ENCODE measurements around the gene ZNF648. TPM values are rescaled to one million over a fixed set of nuclear protein-coding genes. Genes with fewer than 3 reads are reported as not detected.
A peak's percentile ranks its signal among the peaks of the same experiment; 100 is the strongest.
"Not testable (repeated sequence)": the region's sequence is repeated elsewhere in the genome, so short reads cannot be mapped to it uniquely, and the experiment has no call there.

ZNF648 gene
- polyA plus RNA-seq, 4 donors: 0.01 TPM; not detected in 3

- H3K9me3 ChIP-seq (ENCODE audit: control insufficient read depth in 2 of 2, insufficient read depth in 1 of 2, low read depth in 1 of 2, low read length in 1 of 2): no peaks in the 10 kb centered on the region
- no peaks in the 10 kb centered on the region for H3K27me3 ChIP-seq (ENCODE audit: control insufficient read depth in 3 of 3, insufficient read depth in 3 of 3, low read length in 3 of 3)
- WGBS, 3 donors: 0 to 1% (median 0%) methylated on average over 49 to 68 of the region's 68 CpGs
- no peaks in the 10 kb centered on the region for H3K36me3 ChIP-seq (ENCODE audit: control insufficient read depth in 3 of 3, insufficient read depth in 2 of 3, low read depth in 1 of 3, low read length in 3 of 3)
- peak overlapping the region; percentile 58 to 96 (median 86) for H3K27ac ChIP-seq (ENCODE audit: low read depth in 1 of 3, low read length in 2 of 3)
- peak; percentile 97 to 99 for DNase-seq
- no peak for FAIRE-seq
- H3K4me1 ChIP-seq (ENCODE audit: control insufficient read depth in 3 of 3, insufficient read depth in 2 of 3, low read depth in 1 of 3, low read length in 2 of 3): no peaks in the 10 kb centered on the region
- peak overlapping the region; percentile 53 to 67 (median 67) for H3K4me3 ChIP-seq (ENCODE audit: low read depth in 1 of 3, low read length in 3 of 3)
Observed at GRCh38 chr1:182029379-182030331, 31.9 kb downstream of the ZNF648 start.

GRCh38 chr1:182029002-182029378 is 32.5 kb downstream of the ZNF648 start:
- no peaks in the 10 kb centered on the region for H3K4me1 ChIP-seq (ENCODE audit: control insufficient read depth in 3 of 3, insufficient read depth in 2 of 3, low read depth in 1 of 3, low read length in 2 of 3)
- no peaks in the 10 kb centered on the region for H3K9me3 ChIP-seq (ENCODE audit: control insufficient read depth in 2 of 2, insufficient read depth in 1 of 2, low read depth in 1 of 2, low read length in 1 of 2)
- no peaks in the 10 kb centered on the region for H3K36me3 ChIP-seq (ENCODE audit: control insufficient read depth in 3 of 3, insufficient read depth in 2 of 3, low read depth in 1 of 3, low read length in 3 of 3)
- 0 to 3% (median 2%) methylated on average over 2 of the region's 2 CpGs for WGBS, 3 donors
- DNase-seq (no peak), FAIRE-seq (no peak)
- H3K4me3 ChIP-seq (ENCODE audit: low read depth in 1 of 3, low read length in 3 of 3): peak overlapping the region; percentile 53 to 67 (median 67)
- peak overlapping the region; percentile 58 to 96 (median 86) for H3K27ac ChIP-seq (ENCODE audit: low read depth in 1 of 3, low read length in 2 of 3)
- H3K27me3 ChIP-seq (ENCODE audit: control insufficient read depth in 3 of 3, insufficient read depth in 3 of 3, low read length in 3 of 3): no peaks in the 10 kb centered on the region

- Histone ChIP-seq H3K36me3 (ENCODE audit: control insufficient read depth in 3 of 3, insufficient read depth in 2 of 3, low read depth in 1 of 3, low read length in 3 of 3) (no peaks in the 10 kb centered on the region), H3K27ac (ENCODE audit: low read depth in 1 of 3, low read length in 2 of 3) (no peak overlapping the region), H3K4me1 (ENCODE audit: control insufficient read depth in 3 of 3, insufficient read depth in 2 of 3, low read depth in 1 of 3, low read length in 2 of 3) (no peaks in the 10 kb centered on the region), H3K9me3 (ENCODE audit: control insufficient read depth in 2 of 2, insufficient read depth in 1 of 2, low read depth in 1 of 2, low read length in 1 of 2) (no peaks in the 10 kb centered on the region), H3K4me3 (ENCODE audit: low read depth in 1 of 3, low read length in 3 of 3) (no peak overlapping the region), H3K27me3 (ENCODE audit: control insufficient read depth in 3 of 3, insufficient read depth in 3 of 3, low read length in 3 of 3) (no peaks in the 10 kb centered on the region)
- 60 to 83% (median 73%) methylated on average over 2 of the region's 2 CpGs for WGBS, 3 donors
- FAIRE-seq (no peak), DNase-seq (no peak)
Observed at GRCh38 chr1:182015360-182015759, 46.2 kb downstream of the ZNF648 start.

GRCh38 chr1:182010800-182011370 is 50.6 kb downstream of the ZNF648 start:
- not testable (repeated sequence) for DNase-seq; H3K27ac ChIP-seq (ENCODE audit: low read depth in 1 of 3, low read length in 2 of 3); H3K4me1 ChIP-seq (ENCODE audit: control insufficient read depth in 3 of 3, insufficient read depth in 2 of 3, low read depth in 1 of 3, low read length in 2 of 3); FAIRE-seq; H3K27me3 ChIP-seq (ENCODE audit: control insufficient read depth in 3 of 3, insufficient read depth in 3 of 3, low read length in 3 of 3); H3K36me3 ChIP-seq (ENCODE audit: control insufficient read depth in 3 of 3, insufficient read depth in 2 of 3, low read depth in 1 of 3, low read length in 3 of 3); H3K9me3 ChIP-seq (ENCODE audit: control insufficient read depth in 2 of 2, insufficient read depth in 1 of 2, low read depth in 1 of 2, low read length in 1 of 2); H3K4me3 ChIP-seq (ENCODE audit: low read depth in 1 of 3, low read length in 3 of 3)
- WGBS, 3 donors: 93 to 98% (median 98%) methylated on average over 26 to 37 of the region's 37 CpGs

- WGBS, 3 donors: 82 to 93% (median 84%) methylated on average over 3 of the region's 3 CpGs
Observed at GRCh38 chr1:182005398-182005797, 56.1 kb downstream of the ZNF648 start.

GRCh38 chr1:182004601-182005000 is 56.9 kb downstream of the ZNF648 start:
- WGBS, 3 donors: 85 to 87% (median 85%) methylated on average over 3 of the region's 3 CpGs
- no peak for FAIRE-seq
- no peaks in the 10 kb centered on the region for H3K4me1 ChIP-seq (ENCODE audit: control insufficient read depth in 3 of 3, insufficient read depth in 2 of 3, low read depth in 1 of 3, low read length in 2 of 3)
- no peaks in the 10 kb centered on the region for H3K36me3 ChIP-seq (ENCODE audit: control insufficient read depth in 3 of 3, insufficient read depth in 2 of 3, low read depth in 1 of 3, low read length in 3 of 3)
- no peak overlapping the region for H3K4me3 ChIP-seq (ENCODE audit: low read depth in 1 of 3, low read length in 3 of 3)
- DNase-seq: no peak
- H3K27me3 ChIP-seq (ENCODE audit: control insufficient read depth in 3 of 3, insufficient read depth in 3 of 3, low read length in 3 of 3): no peaks in the 10 kb centered on the region
- no peak overlapping the region for H3K27ac ChIP-seq (ENCODE audit: low read depth in 1 of 3, low read length in 2 of 3)
- no peaks in the 10 kb centered on the region for H3K9me3 ChIP-seq (ENCODE audit: control insufficient read depth in 2 of 2, insufficient read depth in 1 of 2, low read depth in 1 of 2, low read length in 1 of 2)

More at GRCh38 chr1:182005398-182005797, 56.1 kb downstream of the ZNF648 start:
- not testable (repeated sequence) for H3K9me3 ChIP-seq (ENCODE audit: control insufficient read depth in 2 of 2, insufficient read depth in 1 of 2, low read depth in 1 of 2, low read length in 1 of 2); DNase-seq; FAIRE-seq; H3K4me1 ChIP-seq (ENCODE audit: control insufficient read depth in 3 of 3, insufficient read depth in 2 of 3, low read depth in 1 of 3, low read length in 2 of 3); H3K4me3 ChIP-seq (ENCODE audit: low read depth in 1 of 3, low read length in 3 of 3); H3K27ac ChIP-seq (ENCODE audit: low read depth in 1 of 3, low read length in 2 of 3); H3K36me3 ChIP-seq (ENCODE audit: control insufficient read depth in 3 of 3, insufficient read depth in 2 of 3, low read depth in 1 of 3, low read length in 3 of 3); H3K27me3 ChIP-seq (ENCODE audit: control insufficient read depth in 3 of 3, insufficient read depth in 3 of 3, low read length in 3 of 3)

All from small intestine (tissue), 7 donors.